HG03139 (cell line): ENCODE data around the gene IRF1.

Experiments
- ATAC-seq: cut with Tn5 transposase; IDR thresholded peaks from one replicate; pipeline ENCODE4 v1.9.1; 2021; ENCODE audit not compliant: unreplicated experiment

Gene IRF1

DNA sequence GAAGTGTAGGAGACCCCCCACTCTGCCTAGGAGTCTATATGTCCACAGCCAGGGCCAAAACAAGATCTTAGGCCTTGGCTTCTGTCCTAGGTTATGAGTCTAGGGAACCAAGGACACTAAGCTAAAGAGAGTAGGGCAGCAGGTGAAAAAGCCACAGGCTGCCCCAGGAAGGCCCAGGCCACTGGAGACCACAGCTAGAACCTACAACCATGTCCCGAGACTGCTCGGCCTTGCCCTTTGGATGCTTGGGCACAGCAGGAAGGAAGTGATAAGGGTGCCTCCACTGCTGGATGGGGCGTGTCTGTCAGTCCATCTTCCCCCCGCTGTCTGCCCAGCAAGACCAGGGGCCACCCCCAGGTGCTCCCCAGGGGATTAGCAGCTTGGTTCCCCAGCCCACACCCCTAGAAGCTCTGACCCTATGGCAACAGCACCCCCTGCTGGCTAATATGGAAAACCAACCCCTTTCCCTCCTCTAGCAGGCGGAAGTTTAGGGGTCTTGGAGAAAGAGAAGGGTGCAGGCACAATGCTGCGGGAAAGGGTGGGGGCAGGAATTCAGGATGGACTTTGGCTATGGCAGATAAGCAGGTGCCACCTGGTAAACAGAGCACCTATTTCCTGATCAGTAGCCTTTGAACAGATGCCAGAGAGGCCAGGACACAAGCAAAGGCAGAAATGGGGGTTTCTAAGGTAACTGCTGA is 10.5 kb upstream of the IRF1 start:
- no peak for ATAC-seq

DNA sequence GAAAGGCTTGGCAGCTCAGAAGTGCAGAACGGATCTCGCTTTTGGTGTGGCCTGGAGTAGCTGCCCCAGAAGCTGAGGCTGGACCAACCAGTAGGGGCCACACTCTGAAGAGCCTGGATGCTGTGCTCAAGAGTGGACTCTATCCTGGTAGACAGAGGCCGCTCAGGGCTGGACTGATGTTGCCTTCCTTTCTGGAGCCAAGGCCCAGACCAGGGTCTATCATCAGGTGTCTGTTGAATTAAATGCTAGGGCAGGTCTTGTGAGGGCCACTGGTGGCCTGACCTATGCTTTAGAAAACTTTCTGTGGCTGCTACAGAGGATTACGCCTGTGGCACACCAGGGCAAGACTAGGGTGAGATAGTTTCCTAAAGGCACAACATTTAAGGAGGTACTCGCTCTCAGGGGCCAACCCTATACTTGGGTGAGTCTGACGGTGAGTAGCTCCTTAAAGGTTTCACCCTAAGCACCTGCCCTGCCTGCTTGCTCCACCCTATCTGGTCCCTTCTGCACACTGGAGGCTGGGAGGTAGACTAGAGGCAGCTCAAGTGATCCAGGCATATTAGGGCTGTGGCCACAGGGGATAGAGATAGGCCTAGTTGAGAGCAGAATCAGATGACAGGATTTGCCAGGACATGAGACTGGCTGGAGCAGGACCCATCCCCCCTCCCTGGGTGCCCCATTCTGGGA is 9.8 kb upstream of the IRF1 start:
- ATAC-seq = no peak

DNA sequence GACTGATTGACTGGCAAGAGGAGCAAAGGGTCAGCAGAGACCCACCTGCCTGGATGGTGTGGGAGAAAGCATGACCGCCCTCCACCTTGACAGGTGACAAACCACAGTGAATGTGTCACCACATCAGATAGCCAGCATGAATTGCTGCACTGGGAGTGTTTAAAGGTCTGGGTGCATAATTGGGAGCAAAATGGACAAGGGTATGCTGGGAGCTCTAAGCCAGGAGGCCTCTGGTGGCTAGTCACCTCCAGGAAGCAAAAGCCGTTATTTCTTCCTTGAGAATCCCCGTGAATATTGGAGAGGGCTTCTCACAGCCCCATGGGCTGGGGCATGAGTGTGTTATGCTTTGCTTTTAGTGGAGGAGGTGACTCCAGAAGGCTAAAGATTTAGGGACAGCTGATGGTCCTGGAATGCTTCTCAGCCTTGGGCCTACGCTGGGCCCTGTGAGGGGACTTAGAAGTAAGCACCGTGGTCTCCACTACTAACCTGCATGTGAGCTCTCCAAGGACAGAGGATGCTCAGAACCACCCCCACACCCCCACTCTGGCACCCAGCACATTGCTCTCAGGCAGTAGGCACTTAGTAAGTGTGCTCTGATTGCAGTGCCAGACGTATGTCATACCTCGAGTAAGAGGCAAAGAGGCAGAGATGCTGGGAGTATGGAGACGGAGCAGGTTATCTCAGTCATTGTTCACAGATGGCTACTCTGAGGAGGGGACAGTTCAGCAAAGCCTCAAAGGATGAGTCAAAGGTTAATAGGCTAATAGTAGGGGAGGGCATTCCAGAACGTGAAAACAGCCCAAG is 9.1 kb upstream of the IRF1 start:
- no peak for ATAC-seq

DNA sequence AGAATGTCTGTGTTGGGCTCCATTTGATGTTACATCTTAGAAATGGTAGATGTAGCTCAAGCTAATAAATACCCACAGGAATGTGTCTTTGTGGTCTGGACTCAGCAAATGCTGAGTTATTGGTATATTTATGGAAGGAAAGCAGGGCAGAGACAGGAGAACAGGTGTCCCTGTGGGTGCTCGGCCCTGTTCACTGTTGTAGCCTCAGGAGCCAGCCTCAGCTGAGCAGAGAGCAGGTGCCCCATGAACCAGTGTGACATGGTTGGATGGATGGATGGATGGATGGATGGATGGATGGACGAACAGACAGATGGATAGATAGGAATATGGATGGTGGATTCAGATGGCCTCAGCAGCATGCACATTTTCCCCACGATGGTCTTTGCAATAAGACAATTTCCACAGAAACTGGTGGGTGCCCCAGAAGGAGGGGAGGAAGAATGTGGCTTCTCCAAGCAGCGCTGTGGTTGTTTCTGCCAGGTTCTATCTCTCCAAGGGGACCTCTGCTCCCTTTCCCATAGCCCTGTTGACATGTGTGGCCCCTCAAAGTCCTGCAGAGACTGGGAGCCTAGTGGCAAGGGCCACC is 8.2 kb upstream of the IRF1 start:
- ATAC-seq = no peak

DNA sequence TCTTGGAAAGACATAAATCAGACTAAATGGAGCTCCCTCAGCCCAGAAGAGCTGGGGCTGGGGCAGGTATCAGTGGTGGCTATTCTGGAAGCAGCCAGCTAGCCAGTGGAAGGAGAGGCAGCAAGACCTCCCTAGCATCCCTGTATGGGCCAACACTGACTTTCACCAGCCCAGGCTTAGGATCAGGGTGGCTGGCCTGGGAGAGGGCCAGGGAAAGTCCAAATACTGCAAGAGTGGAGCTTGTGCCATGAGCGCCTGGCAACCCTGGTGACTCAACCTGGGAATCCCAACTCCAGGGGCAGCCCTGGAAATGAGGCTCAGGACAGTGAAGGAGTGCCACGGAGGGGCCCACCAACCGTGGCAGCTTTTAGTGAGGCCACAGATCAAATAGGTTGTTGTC is 7.6 kb upstream of the IRF1 start:
- ATAC-seq = no peak

DNA sequence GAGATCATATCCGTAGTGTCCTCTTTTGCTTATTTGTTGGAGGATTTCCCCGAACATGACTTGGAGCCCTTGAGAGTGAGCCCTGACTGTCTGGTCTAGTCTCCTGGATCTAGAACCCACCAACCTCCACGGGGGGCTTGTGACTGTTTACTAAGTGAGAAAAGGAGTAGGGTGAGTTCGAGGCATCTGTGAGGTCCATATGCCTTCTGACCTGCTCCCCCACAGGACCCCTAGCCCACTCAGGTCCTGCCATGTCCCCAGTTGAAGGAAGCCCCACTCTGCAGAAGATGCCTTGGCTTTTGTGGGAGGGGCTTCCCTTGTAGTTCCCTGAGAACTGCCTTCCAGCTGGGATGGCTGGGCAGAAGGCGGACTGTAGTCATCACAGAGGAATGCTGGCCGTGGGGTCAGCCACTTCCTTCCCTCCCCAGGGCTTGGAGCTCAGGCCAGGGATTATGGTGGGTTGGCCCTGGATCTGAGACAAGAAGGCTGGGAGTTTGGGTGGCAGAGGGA is 7.0 kb upstream of the IRF1 start:
- no peak for ATAC-seq

DNA sequence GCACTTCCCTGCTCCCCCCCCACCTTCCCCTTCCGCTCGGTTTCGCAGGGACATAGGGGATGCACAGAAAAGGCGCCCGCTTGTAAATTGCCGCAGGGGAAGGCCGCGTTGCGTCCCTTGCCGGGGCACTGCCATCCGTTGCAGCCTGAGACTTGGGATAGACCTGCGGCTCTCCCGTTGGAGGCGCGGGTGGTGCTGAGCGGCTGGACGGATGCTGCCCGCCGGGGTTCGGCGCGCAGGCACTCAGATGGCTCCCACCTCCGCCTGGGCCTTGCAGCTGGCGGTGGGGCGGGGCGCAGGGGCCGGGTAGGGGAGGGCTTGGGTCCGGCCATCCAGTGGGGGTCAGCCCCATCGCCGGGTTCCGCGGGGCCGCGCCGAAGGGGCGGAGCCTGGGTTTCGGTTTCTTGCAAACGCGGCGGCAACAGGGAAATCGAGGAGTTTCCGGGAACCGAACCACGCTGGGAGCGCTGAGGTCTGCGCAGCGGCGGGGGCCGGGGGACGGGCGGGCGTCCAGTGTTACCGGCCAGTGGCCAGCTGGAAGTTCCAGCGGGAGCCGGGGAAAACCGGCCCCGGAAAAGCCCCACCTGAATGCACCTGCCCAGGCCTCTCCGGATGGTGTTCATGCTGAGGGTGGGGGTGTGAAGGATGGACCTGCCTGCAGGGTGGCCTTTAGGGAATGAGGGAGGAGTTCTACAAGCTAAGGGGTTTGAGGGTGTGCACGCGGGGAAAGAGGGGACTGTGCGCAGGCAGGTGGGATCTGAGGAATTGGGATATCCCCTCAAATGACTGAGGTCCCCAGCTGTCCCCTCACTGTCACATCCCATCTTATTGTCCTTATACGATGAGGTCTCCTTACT is 6.3 kb upstream of the IRF1 start:
- peak; percentile 36 for ATAC-seq

DNA sequence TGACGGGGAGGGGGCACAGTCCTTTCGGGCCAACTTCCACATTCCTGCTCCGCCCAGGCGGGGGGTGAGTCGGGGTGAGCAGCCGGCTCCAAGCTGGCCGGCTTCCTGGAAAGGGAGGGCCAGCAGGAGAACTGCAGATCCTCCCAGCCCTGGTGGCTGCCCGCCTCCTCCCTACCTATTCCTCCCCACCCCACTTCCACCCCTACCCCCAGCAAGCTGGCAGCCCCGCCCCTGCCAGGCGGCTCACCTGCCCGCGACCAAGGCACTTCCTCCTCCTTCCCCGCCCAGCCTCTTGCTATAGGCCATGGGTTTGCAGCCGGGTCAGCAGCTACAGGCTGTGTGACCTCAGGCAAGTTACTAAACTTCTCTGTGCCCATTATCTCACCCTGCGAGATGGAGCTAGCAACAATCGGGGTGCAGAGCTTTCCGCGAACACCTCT is 5.6 kb upstream of the IRF1 start:
- peak; percentile 40 for ATAC-seq

DNA sequence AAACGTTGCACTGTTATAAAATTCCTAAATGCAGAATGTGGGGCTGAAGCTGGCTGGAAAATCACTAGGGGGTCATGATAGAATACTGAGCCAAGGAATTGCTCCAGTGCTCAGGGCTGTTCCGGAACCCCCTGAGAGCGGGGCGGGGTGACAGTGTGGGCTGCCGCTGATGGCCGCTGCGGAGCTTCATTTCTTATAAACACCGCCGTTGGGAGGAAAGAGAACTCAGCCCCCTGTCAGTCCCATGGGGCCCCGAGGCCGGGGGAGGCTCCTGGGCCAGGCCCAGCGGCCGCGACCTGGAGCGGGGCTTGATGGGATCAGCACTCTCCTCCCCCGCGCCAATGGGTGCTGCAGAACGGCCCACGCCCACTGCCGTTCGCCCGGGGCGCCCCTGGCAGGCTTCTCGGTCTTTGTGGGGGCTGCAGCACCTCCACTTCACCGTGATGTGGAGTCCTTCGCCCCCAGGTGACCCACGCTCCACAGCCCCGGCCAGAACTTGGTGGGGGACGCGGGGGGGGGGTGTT is 5.2 kb upstream of the IRF1 start:
- ATAC-seq = peak; percentile 26

DNA sequence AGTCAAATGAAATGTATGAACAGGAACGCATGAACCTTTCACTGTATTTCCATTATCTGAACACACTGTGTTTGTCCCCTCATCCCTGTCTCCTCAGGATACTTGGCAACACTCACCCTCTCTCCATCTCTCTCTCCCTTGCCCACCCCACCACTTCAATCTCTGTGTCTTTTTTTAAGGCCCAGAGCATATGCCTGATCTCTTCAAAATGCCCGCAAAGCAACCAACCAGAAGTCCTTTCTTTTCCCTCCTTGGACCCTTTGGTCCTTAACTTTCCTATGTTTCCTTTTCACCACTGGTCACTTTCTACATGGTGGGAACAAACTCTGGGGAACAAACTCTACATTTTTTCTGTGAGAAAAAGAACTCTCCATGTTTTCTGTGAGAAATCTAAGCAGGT is 3.2 kb upstream of the IRF1 start:
- ATAC-seq = no peak

DNA sequence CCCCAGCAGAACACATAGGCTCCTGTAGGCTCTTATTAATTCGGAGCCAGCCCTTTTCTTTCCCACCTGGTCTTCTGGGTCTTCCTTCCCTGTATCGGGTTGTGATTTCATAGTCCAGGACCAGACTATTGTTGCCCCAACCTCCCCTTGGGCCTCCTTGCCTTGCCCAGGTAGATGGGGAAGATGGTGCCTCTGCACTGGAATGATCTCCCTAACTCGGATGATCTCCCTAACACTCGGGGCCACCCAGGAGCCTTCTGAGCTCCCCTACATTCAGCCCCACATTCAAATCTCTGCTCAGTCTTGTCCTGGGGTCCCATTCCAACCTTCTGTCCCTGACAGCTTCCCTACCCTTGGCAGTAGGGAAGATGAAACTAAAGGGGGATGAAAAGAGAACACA is 2.7 kb upstream of the IRF1 start:
- ATAC-seq = no peak

DNA sequence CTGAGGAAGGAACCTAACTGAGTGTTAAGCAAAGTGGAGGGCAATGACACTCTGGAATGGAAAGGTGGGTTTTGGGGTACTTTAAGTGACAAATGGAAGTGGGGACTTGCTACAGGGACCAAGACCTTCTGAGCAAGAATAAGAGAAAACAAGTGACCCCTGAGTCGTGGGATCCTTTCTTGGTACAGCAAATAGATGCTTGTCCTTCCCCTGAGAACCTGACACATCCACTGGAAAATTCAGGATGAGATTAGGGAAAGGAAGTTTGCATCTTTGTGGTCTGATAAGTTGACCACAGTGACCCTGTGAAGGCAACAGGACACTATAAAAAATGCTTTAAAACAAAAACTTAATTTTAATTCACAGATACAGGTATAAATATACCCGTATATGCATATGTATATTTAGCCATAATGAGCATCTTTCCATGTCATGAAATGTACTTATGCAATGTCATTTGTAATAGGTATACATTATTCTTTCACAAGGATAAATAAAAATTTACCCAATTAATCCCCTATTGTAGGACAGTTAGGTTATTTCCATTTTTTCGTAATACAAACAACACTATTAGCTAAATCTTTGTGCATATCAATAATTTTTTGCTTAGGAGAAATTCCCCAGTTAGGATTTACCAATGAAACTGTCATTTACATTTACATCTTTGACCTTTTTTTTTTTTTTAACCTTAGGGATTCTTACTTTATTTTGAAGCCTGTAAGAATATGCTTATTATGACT is 2.0 kb upstream of the IRF1 start:
- no peak for ATAC-seq

DNA sequence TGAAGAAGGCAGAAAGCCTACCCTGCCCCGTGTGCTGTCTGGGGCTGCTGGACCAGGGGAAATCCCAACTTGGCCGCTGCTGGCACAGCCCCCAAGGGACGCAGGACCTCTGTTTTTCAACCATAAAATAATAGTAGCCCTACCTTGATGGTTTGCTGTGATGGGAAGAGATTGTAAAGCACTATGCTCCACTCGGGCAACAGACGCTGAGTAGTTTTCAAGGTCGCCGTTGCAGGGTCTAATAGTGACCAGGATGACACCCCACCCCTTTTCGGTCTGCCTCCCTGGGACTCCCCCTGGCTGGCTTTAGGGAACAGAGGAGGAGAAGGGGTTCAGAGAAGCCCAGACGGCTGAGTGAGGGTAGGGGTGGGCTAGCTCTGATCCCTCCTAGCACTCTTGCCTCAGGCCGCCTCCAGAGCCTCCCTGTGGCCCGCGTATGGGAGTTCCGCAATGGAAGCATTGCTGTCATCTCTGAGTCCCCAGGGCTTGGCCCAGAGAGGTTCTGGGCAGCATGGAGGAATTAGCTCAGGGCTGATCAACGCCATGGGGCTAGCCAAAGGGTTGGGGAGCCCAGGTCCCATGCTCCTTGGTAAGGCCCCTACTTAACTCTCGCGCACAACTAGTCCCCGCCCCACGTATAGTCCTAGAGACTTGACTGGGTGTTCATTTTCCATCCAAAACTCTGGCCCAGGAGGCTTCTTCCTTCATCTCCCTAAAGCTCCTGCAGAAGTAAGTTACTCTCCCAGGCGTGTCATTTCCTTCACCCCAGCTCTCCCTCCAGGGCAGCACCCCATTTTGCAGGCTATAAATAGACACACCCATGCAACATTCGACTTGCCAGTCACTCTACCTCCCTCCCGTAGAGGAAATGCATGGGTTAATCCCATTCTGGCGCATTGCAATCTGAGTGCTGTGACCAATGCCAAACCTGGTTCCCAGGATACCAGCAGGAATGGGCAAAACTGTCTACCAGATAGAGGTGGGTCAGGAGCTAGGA is 1.1 kb upstream of the IRF1 start:
- ATAC-seq = no peak

DNA sequence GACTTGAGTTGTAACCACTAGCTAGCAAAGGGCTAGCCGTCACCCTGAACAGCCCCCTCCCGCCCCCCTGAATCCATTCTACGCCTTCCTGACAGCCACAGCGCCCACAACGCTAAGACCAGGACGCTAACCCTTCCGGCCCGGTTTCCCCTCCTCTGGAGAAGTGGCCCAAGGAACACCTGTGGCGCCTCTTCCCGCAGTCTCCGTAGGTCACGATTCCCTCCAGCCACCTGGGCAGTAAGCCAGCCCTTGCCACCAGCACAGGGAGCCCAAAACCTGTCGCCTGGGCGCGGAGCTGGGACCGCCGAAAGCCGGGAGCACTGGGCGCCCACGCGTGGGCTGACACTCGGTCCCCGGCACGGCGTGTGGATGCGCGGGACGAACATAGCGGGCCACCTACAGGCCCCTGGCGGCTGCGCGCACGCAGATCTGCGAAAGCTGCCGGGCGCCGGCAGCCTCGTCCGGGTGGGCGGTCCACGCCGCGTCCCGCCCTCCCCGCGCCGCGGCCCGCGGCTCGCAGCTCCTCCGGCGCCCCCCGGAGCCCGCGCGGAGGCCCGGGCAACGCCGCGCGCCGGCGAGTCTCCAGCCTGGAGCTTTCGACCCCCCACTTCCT is 596 bp downstream of the IRF1 start:
- ATAC-seq = peak; percentile 19

DNA sequence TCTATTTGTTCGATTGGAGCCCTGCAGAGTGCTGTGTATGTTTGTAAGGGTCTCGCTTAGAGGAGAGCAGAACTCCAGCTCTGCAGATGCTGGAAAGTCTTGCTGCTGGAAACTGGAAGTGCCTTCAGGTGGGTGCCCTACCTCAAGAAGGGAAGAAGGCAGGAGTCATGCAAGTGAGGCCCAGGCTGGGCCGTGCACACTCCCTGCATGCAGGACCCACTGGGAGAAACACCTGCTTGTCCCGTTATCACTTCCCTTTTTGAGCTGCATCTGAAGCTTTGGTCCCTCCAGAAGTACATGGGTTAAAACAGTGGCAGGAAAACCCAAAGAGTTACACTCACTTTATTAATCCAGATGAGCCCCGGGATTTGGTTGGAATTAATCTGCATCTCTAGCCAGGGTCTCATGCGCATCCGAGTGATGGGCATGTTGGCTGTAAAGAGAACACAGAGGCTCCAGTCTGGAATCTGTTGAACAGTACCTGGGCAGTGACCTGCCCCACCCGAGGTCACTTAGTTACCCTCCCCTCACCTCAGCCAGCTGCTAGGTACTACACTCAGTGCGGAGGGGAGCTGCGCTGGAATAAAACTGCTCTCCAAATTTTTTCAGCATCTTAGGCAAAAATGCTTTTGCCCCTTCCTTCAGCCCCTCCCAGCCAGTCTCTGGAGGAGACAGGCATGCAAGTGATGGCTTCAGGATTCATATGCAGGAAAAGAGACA is 1.4 kb downstream of the IRF1 start:
- ATAC-seq = no peak

DNA sequence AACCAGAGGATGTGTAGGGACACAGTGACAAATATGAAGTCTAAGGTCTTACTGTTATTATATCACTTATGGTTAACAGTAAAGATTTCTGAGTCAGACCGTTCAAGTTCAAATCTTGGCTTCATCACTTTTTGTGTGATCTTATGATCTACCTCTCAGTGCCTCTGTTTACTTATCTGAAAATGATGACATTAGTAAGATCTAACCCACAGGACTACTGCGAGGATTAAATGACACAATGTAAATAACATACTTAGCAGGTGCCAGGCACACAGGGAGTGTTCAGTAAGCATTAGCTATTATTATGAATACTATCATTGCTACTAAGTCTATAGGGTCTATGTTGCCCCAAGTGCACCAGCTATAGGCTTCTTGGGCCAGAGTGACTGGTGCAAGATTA is 2.0 kb downstream of the IRF1 start:
- ATAC-seq = no peak

DNA sequence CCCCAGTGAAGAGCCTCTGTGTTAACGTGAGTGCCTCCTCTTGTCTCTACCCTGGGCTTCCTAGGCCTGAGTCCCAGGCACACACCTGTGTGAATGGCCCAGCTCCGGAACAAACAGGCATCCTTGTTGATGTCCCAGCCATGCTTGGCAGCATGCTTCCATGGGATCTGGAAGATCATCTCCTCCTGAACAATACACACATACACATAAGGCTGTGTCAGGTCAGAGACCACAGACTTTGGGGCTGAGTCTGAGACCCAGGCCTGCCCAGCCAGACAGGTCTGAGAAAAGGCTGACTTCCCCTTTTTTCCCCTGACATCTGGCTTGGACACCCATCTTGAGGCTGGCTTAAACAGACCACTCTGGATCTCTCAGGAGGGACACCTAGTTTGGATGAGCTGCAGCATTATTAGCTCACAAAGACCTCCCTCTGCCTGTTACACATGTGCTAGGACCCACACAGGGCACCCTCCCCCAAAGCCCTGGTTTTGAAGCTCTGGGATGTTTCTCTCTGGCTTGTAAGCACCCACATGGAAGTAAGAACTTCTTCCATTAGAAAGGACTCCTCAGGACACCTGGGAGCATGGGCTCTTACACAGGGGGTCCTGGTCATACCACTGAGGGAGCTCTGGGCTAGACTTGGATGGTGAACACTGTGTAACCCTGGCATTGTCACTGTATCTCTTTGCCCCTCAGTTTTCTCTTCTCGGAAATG is 2.6 kb downstream of the IRF1 start:
- ATAC-seq = no peak
